Motor neuron (in vitro differentiated cells): ENCODE measurements around the gene RPL26. TPM values are rescaled to one million over a fixed set of nuclear protein-coding genes. Genes with fewer than 3 reads are reported as not detected.
"Not testable (repeated sequence)": the region's sequence is repeated elsewhere in the genome, so short reads cannot be mapped to it uniquely, and the experiment has no call there.

ENCODE experiments used
- ATAC-seq, 8 experiments: fragments of 200-7000 bp; cut with Tn5 transposase; replicated peaks in 6 of 8; 2 replicates each; pipeline ENCODE4 v1.8.0; 2021; ENCODE audit warnings: mild to moderate bottlenecking in 8 of 8, moderate library complexity in 8 of 8
- H3K27ac ChIP-seq, 2 donors: fragments of 250-450 bp; sonication (Bioruptor Pico); 2 replicates each; pipeline ENCODE4 v1.9.0; 2021; ENCODE audit warnings: antibody characterized with exemption in 2 of 2, mild to moderate bottlenecking in 2 of 2, moderate library complexity in 1 of 2
- H3K4me1 ChIP-seq, 2 donors: fragments of 250-450 bp; sonication (Bioruptor Pico); replicated peaks in 1 of 2; 2 replicates each; pipeline ENCODE4 v1.6.1; 2021; ENCODE audit warnings: antibody characterized with exemption in 2 of 2, mild to moderate bottlenecking in 2 of 2, moderate library complexity in 1 of 2
- H3K4me3 ChIP-seq, 5 donors: fragments of 250-450 bp; sonication (Bioruptor Pico); 2 replicates each; pipeline ENCODE4 v1.9.0; 2021; ENCODE audit warnings: antibody characterized with exemption in 5 of 5, mild to moderate bottlenecking in 5 of 5, moderate library complexity in 4 of 5
- WGBS, 10 experiments: fragments of 450-650 bp; shearing (Covaris generic); methylation state at CpG; one replicate each; pipeline ENCODE4 v1.0.0; 2022; 5-methylcytosine and 5-hydroxymethylcytosine counted together
- in situ Hi-C, 9 experiments: fragments of 400-800 bp; cut with MboI; loops; one replicate each; pipeline ENCODE4 v1.15.0; 2021; ENCODE audit warnings: low sequenced_read_pairs in 9 of 9, low pct_unique_long_range_greater_than_20kb in 2 of 9; ENCODE audit not compliant: unreplicated experiment in 9 of 9
- total RNA-seq, 8 experiments: library from RNA; unstranded; fragments of 300-600 nt; gene quantifications; 2 replicates each; pipeline versions ENCODE4 v1.2.3 to v1.2.4, GENCODE V29; 2022

The RPL26 gene
- total RNA-seq, 8 experiments from 2014 or later = 3,314 to 6,110 (median 4,631) TPM

DNA sequence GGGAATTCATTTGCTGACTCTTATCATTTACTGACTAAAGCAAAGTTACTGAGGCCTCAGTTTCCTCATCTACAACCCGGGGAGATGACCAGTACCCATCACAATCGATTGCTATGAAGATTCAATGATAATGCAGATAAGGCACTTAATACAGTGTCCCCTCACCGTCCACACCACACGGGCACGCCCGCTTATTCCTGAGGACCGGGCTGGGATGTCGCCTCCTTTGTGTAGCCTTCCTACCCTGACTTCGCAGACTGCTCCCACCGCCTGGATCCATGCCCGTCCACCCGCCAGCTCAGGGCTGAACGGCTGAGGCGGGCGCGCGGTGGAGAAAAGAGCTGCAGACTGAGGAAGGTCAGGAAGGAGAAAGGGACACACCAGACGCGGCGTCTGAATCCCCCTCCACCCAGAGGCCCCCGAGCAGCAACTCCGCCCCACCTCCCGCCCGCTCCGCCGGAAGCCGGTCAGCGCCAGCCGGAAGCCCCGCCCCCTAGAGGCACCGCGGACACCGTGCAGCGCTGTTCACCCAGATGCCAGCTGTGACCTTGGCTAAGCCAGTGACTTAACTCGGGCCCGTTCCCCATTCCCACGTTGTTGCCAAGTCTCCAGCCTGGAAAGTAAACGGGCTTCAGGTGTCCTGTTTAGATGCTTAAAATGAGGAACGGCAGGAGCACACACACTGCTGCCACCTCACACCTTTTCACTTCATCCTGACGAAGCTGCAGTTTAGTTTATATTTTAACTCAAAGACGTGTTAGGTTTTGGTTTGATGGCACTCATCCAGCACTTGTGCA is 6.5 kb downstream of the RPL26 start, which contains the start of gene KRABD2:
KRABD2 (minus strand) TSS at position 434 of the 797 bp plus-strand sequence.
- WGBS, 10 experiments = 0 to 14% (median 10%) methylated on average over 4 to 7 of the region's 41 CpGs; no CpG with 5 or more reads in 7 of the 10 experiments
- Histone ChIP-seq H3K4me1 (peaks cover 19 to 23% of the 10 kb centered on the region in 2 donors), H3K4me3 (peak within 1 kb of the TSS; percentile 48 to 76 (median 58)), H3K27ac (peak within 1 kb of the TSS; percentile 79 to 92)
- in situ Hi-C loops = no loop called here
- peak; percentile 82 to 98 (median 96) for ATAC-seq

DNA sequence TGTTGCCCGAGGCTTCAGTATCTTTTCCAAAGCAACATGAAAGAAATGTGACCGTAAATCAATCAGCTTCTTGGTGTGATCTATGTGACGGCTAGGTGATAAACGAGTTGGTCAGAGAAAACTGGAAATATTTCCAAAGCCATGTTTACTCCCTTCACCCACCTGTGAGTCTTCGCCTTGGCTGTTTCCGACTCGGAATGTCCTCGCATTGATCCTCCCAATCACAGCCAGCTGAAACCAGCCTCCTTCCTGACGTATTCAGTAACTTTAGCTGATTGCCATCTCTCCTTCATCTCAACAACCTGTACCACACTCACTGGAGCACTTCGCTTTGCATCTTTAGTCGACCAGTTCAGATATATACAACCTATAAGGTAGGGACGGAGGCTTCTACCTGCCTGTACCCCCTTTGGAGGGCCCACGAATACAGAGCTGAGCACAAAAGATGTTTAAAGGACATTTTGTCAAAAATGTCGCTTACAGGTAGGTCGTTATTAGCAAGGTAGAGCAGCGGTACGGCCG is 7.2 kb downstream of the RPL26 start:
- H3K4me3 ChIP-seq = peak overlapping the region; percentile 48 to 76 (median 58)
- ATAC-seq = peak; percentile 1 to 33 (median 18)
- H3K27ac ChIP-seq = peak overlapping the region; percentile 79 to 92
- peaks cover 14 to 17% of the 10 kb centered on the region in 2 donors for H3K4me1 ChIP-seq
- in situ Hi-C loops = no loop called here
- WGBS, 10 experiments = 10 to 90% (median 22%) methylated on average over 2 to 15 of the region's 18 CpGs

DNA sequence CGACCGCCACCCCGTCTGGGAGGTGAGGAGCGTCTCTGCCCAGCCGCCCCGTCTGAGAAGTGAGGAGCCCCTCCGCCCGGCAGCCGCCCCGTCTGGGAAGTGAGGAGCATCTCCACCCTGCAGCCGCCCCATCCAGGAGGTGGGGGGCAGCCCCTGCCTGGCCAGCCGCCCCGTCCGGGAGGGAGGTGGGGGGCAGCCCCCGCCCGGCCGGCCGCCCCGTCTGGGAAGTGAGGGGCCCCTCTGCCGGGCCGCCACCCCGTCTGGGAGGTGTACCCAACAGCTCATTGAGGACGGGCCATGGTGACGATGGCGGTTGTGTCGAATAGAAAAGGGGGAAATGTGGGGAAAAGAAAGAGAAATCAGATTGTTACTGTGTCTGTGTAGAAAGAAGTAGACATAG is 9.1 kb downstream of the RPL26 start:
- no CpG with 5 or more reads among the region's 26 CpGs for WGBS, 10 experiments
- H3K4me3 ChIP-seq, in situ Hi-C loops, ATAC-seq, H3K27ac ChIP-seq: not testable (repeated sequence)
- H3K4me1 ChIP-seq = peaks cover 14 to 17% of the 10 kb centered on the region in 2 donors

DNA sequence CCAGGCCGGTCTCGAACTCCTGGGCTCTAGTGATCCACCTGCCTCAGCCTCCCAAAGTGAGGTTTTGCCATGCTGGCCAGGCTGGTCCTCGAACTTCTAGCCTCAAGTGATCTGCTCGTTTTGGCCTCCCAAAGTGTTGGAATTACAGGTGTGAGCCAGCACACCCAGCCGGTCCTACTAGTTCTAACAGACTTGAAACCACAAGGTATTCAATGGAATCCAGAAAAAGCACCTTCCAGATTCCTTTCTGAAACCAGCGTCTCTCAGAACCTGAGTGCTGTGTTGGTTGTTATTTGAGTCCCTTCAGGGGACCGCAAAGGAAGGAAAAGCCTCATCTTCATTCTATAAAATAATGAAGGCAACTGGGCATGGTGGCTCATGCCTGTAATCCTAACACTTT is 10.6 kb downstream of the RPL26 start:
- Histone ChIP-seq H3K4me1 (peaks cover 14 to 17% of the 10 kb centered on the region in 2 donors), H3K4me3 (no peak overlapping the region), H3K27ac (no peak overlapping the region)
- WGBS, 10 experiments = 80 to 100% (median 89%) methylated on average over 1 to 6 of the region's 7 CpGs; no CpG with 5 or more reads in 2 of the 10 experiments
- ATAC-seq = no peak
- in situ Hi-C loops = no loop called here

DNA sequence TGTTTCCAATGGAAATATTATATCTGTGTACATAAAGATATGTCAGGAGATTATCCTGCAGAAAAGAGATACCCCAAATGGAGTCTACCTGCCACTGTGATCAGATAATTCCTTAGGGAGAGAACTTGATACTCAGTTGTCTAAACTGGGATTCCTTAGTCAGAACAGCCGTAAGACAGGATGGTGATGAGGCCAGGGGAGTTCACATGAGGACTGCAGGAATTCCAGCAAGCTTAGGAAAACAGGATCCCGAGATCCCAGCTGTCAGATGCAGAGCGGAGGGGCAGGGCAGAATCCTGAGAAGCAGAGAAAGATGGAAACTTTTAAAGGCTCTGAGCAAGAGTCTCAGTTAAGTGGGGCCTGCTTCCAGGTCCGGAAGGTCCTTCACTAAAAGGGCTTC is 11.2 kb downstream of the RPL26 start:
- Histone ChIP-seq H3K4me3 (no peak overlapping the region), H3K4me1 (peaks cover 12 to 13% of the 10 kb centered on the region in 2 donors), H3K27ac (no peak overlapping the region)
- no peak for ATAC-seq
- in situ Hi-C loops = no loop called here
- 60 to 100% (median 83%) methylated on average over 1 to 4 of the region's 4 CpGs; no CpG with 5 or more reads in 1 of the 10 experiments for WGBS, 10 experiments

DNA sequence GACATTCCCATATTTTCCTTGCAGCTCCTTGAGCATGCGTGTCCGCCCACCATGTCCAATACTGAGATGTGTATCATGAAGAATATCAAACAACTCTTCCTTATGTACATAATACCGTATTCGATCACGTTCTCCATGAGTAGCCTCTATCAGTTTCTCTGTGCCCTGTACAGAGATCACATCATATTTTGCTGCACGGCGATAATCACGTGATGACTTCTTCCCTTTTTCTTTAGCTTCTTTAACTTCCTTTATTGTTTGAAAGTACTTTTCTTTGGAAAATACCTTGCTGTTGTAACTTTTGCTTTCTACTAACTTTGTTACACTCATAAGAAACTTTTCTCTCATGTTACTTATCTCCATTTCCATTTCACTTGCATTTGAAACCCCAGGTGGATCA is 13.0 kb downstream of the RPL26 start:
- in situ Hi-C loops = no loop called here
- 84 to 100% (median 96%) methylated on average over 1 to 8 of the region's 8 CpGs for WGBS, 10 experiments

DNA sequence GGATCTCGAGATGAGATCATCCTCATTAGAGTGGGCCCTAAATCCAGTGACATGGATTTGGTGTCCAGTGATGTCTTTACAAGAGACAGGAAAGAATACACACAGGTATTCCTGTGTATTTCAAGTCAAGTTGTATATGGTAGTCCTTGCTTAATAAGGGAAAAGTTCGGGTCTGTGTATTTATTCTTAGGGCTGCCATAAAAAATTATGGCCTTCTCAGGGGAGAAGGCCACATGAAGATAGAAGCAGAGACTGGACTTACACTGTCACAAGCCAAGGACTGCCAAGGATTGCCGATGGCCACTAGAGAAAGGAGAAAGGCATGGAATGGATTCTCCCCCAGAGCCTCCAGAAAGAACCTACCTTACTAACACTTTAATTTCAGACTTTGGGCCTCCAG is 14.8 kb downstream of the RPL26 start:
- no peak for ATAC-seq
- H3K4me1 ChIP-seq = no peaks in the 10 kb centered on the region
- H3K4me3 ChIP-seq = no peak overlapping the region
- no peak overlapping the region for H3K27ac ChIP-seq
- WGBS, 10 experiments = 87 to 100% (median 98%) methylated on average over 1 to 3 of the region's 3 CpGs
- in situ Hi-C loops = no loop called here

More for the DNA sequence above, 13.0 kb downstream of the RPL26 start:
- no peak overlapping the region for H3K4me3 ChIP-seq
- H3K4me1 ChIP-seq = peaks cover 4% of the 10 kb centered on the region in 2 donors
- ATAC-seq = no peak
- H3K27ac ChIP-seq = no peak overlapping the region

DNA sequence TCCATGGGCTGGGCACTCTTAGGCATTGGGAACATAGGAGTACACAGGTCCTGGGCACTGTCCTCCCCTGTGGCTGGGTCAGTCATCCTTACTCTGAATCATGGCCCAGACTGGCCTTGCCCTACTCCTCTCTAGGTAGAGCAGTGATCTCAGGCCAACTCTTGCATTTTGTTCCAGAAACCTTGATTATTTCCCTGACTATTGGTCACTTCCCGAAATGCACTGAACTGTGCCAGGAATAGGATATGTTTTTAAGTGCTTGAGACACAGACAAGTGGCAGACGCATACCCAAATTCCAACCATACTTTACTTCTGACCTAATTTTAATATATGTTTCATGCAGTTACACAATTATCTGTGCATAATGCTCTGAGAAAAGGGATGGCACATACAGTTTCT is 16.8 kb downstream of the RPL26 start:
- H3K27ac ChIP-seq = no peak overlapping the region
- no peak overlapping the region for H3K4me3 ChIP-seq
- ATAC-seq = peak in 3 of 8 experiments; percentile 80 to 92 (median 92)
- WGBS, 10 experiments = 8 to 100% (median 70%) methylated on average over 1 to 2 of the region's 2 CpGs; no CpG with 5 or more reads in 4 of the 10 experiments
- H3K4me1 ChIP-seq = no peaks in the 10 kb centered on the region
- in situ Hi-C loops = no loop called here

DNA sequence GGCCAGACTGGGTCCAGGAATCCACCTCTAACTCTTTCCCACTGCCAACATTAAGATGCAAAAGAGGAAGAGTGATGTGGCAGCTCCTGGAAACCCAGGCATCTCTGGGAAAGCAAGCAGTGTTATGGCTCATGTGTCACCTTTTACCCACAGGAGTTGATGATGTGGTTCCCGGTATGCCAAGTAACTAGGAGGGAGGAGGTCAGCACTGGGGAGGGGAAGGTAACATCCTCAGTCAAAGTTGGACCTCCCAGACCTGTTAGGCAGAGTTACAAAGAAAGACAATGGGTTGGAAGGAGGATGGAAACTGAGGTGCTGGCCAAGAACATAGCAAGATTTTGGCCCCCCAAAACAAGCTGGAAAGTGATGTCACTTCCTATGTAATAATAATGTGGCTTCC is 17.9 kb downstream of the RPL26 start:
- no peaks in the 10 kb centered on the region for H3K4me1 ChIP-seq
- WGBS, 10 experiments = 63 to 83% methylated on average over 1 of the region's 1 CpG; no CpG with 5 or more reads in 8 of the 10 experiments
- no peak overlapping the region for H3K27ac ChIP-seq
- in situ Hi-C loops = no loop called here
- H3K4me3 ChIP-seq = no peak overlapping the region
- ATAC-seq = peak in 1 of 8 experiments; percentile 32

DNA sequence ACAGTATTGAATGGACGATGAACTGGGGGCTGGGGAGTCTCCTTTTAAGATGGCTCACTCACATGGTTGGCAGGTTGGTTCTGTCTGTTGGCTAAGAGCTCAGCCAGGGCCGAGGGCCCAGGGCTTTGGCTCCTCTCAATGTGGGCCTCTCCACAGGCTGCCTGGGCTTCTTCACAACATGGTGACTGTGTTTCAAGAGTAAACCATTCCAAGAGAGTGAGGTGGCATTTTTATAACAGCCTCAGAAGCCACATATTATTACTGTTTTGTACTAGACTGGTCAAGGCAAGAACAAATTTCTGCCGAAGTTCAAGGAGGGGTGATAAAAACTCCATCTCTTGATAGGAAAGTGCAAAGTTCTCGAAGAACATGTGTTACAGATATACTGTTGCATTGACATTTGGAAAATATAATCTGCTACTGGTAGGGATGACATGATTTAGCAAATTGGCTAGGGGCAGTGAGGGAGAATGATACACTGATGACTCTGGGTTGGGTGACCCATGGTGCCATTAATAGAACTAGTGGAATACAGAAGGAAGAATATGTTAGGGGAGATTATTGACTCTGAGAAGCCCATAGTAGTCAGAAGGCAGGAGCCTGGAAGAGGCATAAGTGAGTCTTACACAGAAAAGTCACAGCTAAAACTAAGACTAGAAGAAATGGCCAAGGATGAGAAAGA is 20.2 kb downstream of the RPL26 start:
- Histone ChIP-seq H3K4me1 (peaks cover 0 to 5% of the 10 kb centered on the region in 2 donors), H3K4me3 (no peak overlapping the region), H3K27ac (no peak overlapping the region)
- WGBS, 10 experiments = 30 to 100% (median 81%) methylated on average over 1 to 3 of the region's 4 CpGs; no CpG with 5 or more reads in 2 of the 10 experiments
- ATAC-seq = no peak
- in situ Hi-C loops = no loop called here

DNA sequence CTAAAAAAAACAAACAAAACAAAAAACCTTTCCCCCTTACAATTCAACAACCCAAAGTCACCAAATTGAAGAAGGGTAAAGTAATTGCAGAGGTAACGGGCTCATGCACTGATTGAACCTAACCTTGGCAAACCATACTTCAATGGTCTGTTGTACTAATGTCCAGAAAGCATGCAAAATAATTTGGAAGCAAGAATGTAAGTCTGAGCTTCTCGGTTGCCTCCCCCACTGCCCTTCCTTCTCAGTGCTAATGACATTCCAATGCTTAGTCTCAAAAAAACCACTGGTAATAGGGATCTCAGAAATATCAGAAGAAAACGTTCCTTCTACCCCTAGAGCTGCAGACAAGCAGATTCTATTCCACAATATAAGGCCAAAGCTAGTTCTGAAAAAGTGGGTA is 22.2 kb downstream of the RPL26 start:
- 40 to 83% (median 63%) methylated on average over 1 to 3 of the region's 3 CpGs for WGBS, 10 experiments
- no peak for ATAC-seq
- Histone ChIP-seq H3K4me3 (no peak overlapping the region), H3K27ac (no peak overlapping the region), H3K4me1 (peaks cover 0 to 5% of the 10 kb centered on the region in 2 donors)
- in situ Hi-C loops = no loop called here

DNA sequence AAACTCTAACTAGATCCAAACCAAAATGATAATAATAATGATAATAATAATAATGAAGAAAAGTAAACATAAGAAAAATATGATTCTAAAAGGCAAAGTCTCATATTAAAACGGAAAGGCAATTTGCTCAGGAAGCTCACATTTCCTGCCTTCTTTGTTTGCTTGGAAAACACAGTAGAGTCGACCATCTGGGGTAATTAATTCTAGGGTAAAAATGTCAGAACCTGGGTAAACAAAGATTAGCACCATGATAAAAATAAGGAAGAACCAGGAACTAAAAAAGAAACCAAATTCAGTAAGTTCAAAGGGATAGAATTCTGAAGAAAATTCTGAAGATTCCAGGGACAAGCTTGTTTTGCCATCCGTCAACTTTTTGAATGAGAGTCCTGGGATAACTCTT is 22.7 kb downstream of the RPL26 start:
- peaks cover 0 to 5% of the 10 kb centered on the region in 2 donors for H3K4me1 ChIP-seq
- no peak for ATAC-seq
- WGBS, 10 experiments = 11 to 52% (median 36%) methylated on average over 2 to 3 of the region's 3 CpGs
- H3K27ac ChIP-seq = no peak overlapping the region
- no peak overlapping the region for H3K4me3 ChIP-seq
- in situ Hi-C loops = no loop called here

DNA sequence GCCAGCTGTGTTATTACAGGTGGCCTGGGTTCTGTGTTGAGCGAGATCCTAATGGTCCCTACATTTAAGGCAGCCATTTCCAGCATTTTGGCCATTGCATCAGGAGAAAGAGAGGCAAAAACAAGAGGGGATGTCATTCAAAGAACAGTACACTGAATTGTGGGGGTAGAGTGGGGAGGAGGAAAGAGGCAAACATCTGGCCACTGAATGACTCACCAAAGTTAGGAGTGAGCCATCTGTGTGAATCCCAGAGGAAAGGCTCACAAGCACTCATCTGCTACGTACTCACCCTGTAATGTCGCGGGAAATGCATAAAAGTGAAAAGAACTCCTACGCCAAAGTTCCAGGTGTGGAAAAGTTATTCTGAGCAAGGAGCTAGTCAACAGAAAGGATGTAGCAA is 23.2 kb downstream of the RPL26 start:
- 0 to 72% (median 59%) methylated on average over 2 to 5 of the region's 5 CpGs for WGBS, 10 experiments

More for the DNA sequence above, 23.2 kb downstream of the RPL26 start:
- in situ Hi-C loops = no loop called here
- H3K4me3 ChIP-seq = no peak overlapping the region
- peaks cover under 1 to 6% of the 10 kb centered on the region in 2 donors for H3K4me1 ChIP-seq
- ATAC-seq = peak in 6 of 8 experiments; percentile 22 to 97 (median 68)
- no peak overlapping the region for H3K27ac ChIP-seq
